Activated T-helper 1 cell treated with Interleukin-2 at 50 U/mL for 16 hours (primary cell): ENCODE data around the gene RUFY4.
"Not testable (repeated sequence)": the region's sequence is repeated elsewhere in the genome, so short reads cannot be mapped to it uniquely, and the experiment has no call there.

Source experiments
- DNase-seq: peaks from one replicate; pipeline ENCODE4 v3.0.0-alpha.2; 2020; ENCODE audit warnings: low read depth

RUFY4 gene

DNA sequence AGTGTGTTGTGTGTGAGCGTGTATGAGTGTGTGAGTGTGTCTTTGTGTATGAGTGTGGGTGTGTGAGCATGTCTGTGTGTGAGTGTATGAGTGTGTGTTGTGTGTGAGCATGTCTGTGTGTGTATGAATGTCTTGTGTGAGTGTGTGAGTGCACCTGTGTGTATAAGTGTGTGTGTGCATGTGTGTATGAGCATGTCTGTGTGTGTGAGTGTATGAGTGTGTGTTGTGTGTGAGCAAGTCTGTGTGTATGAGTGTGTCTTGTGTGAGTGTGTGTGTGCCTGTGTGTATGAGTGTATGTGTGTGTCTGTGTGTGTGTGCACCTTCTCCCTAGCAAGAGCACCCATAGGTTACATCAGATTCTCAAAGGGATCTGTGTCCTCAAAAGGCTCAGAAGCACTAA is 37.8 kb upstream of the RUFY4 start:
- no peak for DNase-seq

DNA sequence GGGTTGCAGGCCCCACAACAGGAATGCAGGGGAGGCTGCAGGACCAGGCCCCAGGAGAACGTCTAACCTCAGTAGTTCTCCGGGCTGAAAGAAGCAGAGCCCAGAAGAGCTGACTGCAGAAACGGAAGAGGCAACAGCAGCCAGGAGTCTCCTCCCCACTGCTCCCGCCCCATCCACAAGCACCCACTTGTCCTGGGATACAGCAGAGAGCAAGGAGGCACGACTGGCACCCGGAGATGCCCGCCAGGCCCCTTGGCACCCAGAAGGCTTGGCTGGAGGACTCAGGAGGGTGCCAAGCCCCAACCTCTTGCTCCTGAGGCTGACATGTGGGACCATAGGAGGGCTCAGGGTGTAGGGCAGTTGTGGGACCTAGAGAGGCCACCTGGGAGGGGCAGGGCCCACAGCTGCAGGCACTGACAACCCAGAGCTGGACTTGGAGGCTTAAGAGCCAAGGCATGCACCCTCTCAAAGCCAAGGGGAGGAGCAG is 37.2 kb upstream of the RUFY4 start:
- no peak for DNase-seq

DNA sequence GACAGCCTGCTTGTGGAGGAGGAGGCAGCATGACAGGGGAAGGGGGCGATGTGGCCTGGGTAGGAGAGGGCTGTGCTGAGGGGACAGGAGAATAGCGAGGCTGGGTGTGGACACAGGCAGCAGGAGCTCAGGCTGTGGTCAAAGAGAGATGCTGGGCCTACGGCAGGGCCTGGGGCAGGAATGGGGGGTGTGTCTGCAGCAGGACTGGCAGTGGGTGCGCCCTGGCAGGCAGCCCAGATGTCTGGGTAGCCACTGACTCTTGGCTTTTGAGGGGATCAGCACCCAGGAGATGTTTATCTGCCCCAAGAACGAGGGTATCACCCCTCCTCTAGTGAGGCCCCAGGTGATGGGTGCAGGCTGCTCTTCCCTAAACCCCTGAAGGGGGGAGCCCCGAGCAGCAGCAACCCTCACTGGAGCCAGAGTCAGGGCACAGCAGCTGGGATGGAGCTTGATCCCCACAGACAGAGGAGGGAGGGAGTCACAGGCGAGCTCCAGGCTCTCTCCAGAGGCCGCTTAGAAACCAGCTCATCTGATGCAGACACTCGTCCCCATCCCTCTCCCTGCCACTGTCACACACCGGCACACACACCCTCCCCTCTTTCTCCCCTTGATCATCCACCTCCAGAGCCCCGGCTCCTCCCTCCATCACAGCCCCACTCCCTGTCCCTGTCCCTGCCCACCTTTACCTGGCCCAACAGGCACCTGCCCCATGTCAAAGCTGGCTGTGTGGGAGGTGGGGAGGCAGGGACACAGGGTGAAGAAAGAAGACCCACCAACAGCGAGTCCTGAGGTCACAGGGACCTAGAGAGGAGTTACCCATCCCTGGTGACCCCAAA is 36.5 kb upstream of the RUFY4 start:
- no peak for DNase-seq

GRCh38 chr2:218033208-218033589 is 35.9 kb upstream of the RUFY4 start:
- no peak for DNase-seq

- no peak for DNase-seq
Observed at GRCh38 chr2:218033590-218034496, 35.2 kb upstream of the RUFY4 start.

DNA sequence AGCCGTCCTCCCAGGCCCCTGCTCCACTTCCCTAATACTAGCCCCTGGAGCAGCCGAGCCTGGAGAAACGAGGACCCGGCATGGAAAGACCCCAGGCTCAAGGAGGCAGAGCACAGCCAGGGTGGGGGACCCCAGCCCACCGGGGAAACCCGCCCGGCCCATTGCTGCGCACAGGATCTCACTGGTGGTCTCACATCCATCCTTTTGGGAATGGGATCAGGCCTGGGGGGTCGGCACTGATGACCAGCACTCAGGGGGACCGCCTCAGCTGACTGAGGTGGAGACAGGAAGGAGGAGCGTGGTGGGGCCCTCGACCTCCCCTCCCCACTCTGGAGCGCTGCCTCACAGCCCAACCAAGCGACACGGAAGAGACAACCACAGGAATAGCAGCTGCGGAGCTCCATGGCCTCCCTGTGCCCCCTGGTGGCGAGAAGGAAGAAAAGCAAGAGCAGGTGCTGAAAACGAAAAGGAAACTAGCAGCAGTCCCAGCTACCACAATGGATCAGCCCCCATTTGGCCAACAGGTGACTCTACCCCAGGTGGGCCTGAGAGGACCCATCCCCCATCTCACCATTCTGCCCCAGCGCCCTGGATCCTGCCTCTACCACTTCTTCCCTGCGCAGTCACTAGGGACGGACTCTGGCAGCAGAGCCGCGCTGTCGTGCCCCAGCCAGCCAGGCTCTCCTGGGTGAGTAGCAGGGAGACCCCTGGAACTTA is 34.4 kb upstream of the RUFY4 start:
- peak; percentile 25 for DNase-seq

DNA sequence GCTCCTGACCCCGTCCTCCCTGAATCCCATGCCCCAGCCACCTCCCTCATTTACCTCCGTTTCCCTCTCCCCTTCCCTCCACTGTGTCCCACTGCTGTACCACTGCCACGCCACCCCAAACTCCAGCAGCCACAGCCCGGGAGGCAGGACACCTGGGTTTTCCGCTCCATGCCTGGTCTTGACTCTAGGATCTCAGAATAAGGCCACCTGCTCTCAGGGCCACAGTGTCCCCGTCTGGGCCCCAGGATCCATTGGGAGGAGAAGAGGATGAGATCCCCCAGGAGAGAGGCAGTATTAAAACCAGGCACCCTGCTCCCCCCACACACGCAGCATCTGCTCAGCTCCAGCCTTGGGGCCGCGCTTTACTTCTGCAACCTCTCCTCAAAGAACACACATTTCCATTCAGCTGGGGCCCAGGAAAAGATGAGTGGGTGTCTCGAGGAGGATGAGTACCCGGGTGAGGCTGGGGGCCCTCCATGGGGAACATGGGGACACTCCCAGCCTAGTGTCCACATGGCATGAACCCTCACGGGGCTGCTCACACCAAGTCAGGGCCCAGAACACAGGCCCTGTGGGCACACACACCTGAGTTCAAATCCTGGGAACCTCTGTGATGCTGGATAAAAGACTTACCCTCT is 33.5 kb upstream of the RUFY4 start:
- no peak for DNase-seq

DNA sequence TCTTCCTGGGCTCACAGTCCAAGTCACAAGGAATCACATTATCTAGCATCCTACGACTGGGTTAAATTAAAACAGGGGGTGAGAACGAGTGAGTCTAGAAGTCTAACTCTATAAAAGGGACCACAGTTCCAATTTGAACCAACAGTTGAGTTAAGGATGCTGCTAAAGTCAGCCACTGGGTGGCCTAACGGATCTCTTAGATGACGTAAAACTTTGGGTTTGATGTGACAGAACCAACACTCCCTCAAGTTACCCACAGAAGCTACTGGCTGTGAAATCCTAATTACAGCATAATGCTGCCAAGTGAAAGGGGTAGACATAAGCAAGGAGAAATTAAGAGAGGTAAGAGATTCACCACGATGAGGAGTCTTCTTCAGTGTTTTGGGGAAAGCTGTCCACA is 32.7 kb upstream of the RUFY4 start:
- DNase-seq = no peak

- DNase-seq = no peak
Observed at GRCh38 chr2:218039171-218039570, 29.9 kb upstream of the RUFY4 start.

DNA sequence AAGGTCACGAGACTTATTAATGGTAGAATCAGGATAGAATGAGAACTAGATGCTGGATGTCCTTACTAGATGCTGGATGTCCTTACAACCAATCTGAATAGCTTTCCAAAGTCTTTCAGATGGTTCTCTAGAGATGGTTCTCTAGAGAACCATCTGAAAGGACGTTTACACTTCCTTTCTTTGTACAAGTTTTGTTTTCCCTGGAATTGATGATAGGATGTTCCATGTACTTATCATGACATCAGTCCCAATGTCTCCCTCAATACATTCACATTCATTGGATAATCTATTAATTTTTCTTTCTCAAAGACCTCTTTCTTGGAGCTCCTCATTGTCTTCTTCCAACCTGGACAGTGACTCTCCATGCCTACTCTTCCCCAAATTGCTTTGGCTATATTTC is 28.2 kb upstream of the RUFY4 start:
- DNase-seq = no peak

DNA sequence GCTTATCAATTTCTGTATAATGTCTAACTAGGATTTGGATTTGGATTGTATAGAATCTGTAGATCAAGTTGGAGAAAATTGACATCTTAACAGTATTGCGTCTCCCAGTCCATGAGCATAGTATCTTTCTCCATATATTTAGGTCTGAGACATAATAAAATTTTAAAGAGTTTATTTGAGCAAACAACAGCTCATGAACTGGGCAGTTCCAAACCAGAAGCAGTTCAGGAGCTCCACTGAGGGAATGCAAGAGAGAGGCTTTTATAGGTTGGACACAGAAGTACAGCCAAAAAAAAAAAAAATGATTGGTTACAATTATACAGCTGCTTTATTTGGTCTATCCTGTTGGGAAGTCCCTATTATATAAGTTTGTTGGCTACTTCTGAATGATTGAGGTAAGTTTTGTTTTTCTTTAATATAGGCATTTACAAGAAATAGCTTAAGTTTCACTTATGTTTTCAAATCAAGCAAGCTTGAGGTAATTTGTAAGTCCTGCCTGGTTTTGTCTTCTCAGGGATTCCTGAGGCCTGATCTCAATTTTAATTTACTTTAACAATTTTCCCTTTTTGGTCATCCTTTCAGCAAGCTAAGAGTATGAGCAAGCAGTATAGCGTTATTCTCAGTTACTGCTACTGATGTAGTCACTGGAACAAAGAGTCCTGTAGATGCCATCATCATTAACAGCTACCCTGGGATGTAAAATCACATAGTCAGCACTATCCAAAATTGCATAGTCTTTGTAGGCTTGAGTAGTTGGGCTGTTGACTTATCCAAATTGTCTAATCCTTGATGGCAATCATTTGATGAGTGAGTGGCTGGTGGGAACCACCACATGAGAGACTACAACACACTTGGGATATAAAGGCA is 27.5 kb upstream of the RUFY4 start:
- DNase-seq = no peak

GRCh38 chr2:218043100-218043499 is 26.0 kb upstream of the RUFY4 start:
- DNase-seq = no peak

DNA sequence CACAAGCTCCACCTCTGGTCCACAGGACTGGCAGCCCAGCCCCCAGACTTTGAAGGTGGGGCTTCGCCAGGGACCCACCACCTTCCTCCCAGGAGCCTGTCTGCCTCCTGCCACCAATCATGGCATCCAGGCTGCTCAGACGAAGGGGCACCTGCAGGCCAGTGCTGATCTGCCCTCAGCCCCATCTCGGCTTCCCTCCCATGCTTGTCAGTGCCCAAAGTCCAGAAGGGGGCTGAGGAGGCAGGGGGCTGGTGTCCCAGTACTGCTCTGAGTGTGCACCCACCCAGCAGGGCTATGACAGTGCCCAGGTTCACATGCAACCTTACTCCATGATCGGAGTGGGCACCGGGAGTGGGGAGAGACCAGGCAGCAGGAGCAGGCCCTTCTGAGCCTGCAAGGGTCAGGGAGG is 25.3 kb upstream of the RUFY4 start:
- DNase-seq = no peak

GRCh38 chr2:218044599-218044998 is 24.5 kb upstream of the RUFY4 start:
- not testable (repeated sequence) for DNase-seq

DNA sequence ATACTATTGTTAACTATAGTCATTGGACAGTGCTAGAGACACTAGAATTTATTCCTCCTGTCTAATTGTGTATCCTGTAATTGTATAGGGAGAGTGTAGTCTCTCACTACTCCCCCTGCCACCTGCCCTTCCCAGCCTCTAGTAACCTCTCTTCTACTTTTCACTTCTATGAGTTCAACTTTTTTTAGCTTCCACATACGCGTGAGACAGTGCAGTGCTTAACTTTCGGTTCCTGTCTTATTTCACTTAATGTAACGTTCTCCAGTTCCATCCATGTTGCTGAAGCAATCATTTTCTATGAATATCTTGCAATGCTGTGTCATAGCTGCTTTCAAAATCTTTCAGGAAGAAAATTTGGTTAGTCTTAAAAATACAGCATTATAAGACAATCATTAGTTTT is 22.8 kb upstream of the RUFY4 start:
- no peak for DNase-seq

- DNase-seq = no peak
Observed at GRCh38 chr2:218047536-218048225, 21.4 kb upstream of the RUFY4 start.

DNA sequence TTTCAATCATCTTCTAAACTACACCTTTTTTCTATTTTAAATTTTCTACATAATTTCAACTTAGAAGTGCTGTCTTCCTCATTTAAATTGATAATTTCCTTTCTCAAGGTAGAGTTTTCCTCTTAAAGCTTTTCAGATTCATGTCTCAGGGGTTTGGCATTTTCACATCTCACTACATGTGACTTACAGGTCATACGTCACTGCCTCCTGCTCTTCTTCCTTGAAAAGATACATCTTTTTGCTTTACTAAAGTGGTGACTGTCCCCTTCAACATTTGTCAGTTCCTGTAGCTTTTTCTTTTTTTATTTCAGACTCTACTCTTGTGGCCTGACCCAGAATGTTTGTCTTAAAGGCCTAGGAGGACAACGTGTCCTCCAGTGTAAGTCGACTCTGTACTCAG is 17.1 kb upstream of the RUFY4 start:
- DNase-seq = no peak

DNA sequence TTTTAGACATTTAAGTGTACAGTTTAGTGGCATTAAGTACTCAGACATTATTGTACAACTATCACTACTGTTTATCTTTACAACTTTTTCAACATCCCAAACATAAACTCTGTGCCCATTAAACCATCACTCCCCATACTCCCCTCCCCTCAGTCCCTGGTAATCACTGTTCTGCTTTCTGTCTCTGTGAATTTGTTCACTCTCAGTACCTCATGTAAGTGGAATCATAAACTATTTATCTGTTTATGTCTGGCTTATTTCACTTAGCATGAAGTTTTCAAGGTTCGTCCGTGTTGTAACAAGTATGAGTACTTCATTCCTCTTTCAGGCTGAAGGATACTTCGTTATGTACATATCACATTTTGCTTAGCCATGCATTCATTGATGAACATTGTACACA is 9.8 kb upstream of the RUFY4 start:
- DNase-seq = no peak

- no peak for DNase-seq
Observed at GRCh38 chr2:218060118-218060517, 8.9 kb upstream of the RUFY4 start.

DNA sequence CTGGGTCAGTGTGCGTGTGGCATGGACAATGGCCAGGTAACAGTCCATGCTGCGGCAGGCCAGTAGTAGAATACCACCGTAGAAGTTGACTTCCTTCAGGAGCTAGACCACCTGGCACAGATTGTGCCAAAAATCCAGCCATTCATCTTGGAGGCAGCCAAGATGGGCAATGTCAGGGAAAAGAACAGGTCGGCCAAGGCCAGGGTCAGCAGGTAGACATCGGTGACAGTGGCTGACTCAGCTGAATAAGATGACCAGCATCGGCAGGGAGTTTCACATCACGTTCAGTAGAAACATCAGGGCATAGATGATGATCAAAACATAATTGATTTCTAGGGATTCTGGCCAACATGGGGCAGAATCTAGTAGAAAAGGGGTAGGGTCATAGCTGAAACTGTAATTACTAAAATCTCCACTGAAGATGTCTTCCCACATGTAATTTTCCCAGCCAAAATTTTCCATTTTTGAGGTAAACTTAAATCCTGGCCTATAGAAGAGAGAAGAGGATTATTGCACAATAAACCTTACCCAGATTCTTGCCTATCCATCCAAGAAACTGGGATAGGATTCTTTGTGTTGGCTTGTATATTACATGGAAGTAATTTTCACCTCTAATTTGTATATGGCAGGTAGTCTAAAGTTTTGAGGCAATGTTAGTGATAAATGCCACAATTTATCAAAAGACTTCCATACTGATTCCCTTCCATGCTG is 7.9 kb upstream of the RUFY4 start:
- DNase-seq = no peak
